WERI-Rb-1 (cell line): ENCODE results near the gene TMEM41A.
A peak's percentile ranks its signal among the peaks of the same experiment; 100 is the strongest.

ENCODE experiments used
- DNase-seq: peaks from one replicate; pipeline ENCODE4 v3.0.0-alpha.2; 2020
- H3K27ac ChIP-seq: fragments of 250-450 bp; sonication (Bioruptor Pico); 2 replicates; pipeline ENCODE4 v1.5.1; 2020; ENCODE audit warnings: mild to moderate bottlenecking, moderate library complexity
- H3K27me3 ChIP-seq: fragments of 250-450 bp; sonication (Bioruptor Pico); 2 replicates; pipeline ENCODE4 v1.5.1; 2021; ENCODE audit warnings: mild to moderate bottlenecking, low read depth, moderate library complexity; ENCODE audit not compliant: insufficient read depth, severe bottlenecking
- H3K36me3 ChIP-seq: fragments of 250-450 bp; sonication (Bioruptor Pico); 2 replicates; pipeline ENCODE4 v1.5.1; 2020; ENCODE audit warnings: mild to moderate bottlenecking, moderate library complexity
- H3K4me3 ChIP-seq: 2 replicates; pipeline ENCODE4 v1.5.1; 2011; ENCODE audit warnings: low read depth, mild to moderate bottlenecking, control low read depth, low read length
- H3K9me3 ChIP-seq: fragments of 250-450 bp; sonication (Bioruptor Pico); 2 replicates; pipeline ENCODE4 v1.5.1; 2021; ENCODE audit warnings: mild to moderate bottlenecking, moderate library complexity; ENCODE audit not compliant: severe bottlenecking
- TF ChIP-seq, protein P1 (sequence below): IDR thresholded peaks from 2 replicates; pipeline ENCODE4 v1.5.1; 2011; ENCODE audit warnings: low read depth, mild to moderate bottlenecking, control low read depth, inconsistent platforms, low read length

TMEM41A gene

DNA sequence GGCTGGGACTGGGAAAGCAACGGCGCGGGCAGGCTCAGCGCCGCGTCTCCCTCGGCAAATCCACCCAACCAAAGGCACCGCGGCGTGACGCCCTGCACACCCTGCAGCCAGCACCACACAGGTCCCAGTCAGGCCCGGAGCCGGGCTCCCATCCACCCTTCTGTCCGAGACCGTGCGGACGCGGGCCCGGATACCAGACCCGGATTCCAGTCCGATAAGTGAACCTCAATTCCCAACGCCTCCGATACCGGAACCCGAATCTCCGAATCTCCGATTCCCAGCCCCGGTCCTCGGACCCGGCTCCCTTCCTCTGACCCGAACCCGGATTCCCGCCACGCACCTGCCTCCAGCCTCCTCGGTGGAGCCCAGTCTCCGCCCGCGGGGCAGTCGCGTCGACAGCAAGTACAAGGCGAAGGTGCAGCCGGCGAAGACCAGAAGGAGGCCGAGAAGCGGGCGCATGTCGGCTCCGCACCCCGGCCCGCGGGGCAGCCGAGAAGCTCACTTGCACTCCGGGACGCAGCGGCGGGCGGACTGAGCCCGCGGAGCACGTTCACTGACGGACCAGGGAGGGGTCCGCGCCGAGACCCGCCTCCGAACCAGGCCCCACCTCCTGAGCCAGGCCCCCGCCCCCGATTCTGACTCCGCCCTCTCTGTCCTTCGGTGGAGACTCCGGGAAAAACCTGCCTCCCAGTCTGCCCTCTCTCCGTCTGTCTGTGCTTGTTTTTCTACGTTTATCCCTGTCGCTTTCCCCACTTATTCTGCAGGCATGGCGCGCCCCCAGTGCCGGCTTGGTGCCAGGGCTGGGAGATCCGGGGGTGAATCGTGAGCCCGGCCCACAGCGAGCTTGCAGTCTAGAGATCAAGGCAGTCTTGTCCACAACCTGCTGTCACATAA lies at the start of gene TMEM41A:
TSS of gene TMEM41A (minus strand) at position 533 of the 894 bp plus-strand sequence. CDS start at position 459, 74 bp downstream.
- peak; percentile 95 for DNase-seq
- Histone ChIP-seq H3K27me3 (no peaks in the 10 kb centered on the region), H3K27ac (peak within 1 kb of the TSS; percentile 80), H3K9me3 (no peaks in the 10 kb centered on the region), H3K4me3 (peak within 1 kb of the TSS; percentile 68), H3K36me3 (peaks cover 35% of the 10 kb centered on the region)
- TF ChIP-seq, protein P1, sequence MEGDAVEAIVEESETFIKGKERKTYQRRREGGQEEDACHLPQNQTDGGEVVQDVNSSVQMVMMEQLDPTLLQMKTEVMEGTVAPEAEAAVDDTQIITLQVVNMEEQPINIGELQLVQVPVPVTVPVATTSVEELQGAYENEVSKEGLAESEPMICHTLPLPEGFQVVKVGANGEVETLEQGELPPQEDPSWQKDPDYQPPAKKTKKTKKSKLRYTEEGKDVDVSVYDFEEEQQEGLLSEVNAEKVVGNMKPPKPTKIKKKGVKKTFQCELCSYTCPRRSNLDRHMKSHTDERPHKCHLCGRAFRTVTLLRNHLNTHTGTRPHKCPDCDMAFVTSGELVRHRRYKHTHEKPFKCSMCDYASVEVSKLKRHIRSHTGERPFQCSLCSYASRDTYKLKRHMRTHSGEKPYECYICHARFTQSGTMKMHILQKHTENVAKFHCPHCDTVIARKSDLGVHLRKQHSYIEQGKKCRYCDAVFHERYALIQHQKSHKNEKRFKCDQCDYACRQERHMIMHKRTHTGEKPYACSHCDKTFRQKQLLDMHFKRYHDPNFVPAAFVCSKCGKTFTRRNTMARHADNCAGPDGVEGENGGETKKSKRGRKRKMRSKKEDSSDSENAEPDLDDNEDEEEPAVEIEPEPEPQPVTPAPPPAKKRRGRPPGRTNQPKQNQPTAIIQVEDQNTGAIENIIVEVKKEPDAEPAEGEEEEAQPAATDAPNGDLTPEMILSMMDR: no peak; the same call in 1 of the 2 replicates

DNA sequence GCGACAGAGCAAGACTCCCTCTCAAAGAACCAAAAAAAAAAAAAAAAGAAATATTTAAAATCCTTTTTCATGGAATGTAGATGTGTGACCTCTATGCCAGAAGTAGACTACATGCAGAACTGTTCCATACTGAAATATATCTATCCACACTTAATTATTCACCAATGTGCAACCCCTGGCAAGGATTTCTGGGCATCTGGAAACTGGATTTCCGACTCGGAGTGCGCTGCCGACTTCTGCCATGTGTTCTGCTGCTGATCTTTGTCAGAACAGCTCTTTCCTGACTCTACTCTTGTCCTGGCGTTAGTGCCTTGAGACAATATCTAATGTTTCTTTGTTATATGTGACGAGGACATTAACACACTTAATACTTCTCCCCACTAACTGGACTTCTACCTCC lies 41.9 kb upstream of the TMEM41A start:
- Histone ChIP-seq H3K36me3 (no peaks in the 10 kb centered on the region), H3K9me3 (no peaks in the 10 kb centered on the region), H3K4me3 (no peak overlapping the region), H3K27me3 (no peaks in the 10 kb centered on the region), H3K27ac (no peak overlapping the region)
- TF ChIP-seq, protein P1: no peak
- no peak for DNase-seq

DNA sequence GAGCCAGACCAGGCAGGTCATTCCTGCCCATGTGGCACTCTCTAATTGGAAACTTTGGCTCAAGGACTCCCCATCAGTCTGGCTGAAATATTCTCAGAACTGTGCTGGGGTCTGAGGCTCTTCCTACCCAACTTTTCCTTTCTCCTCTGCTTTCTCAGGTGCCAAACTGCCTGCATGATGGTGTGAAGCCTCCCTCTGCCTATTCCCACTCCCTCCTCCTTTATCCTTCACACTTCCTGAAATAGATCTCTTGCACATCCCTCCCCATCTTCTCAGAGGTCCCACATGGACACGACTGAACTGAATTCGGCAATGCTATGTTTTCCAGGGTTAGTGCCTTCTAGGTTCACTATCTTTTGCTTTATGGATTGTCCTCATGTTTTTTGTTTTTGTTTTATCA lies 41.1 kb upstream of the TMEM41A start:
- no peaks in the 10 kb centered on the region for H3K36me3 ChIP-seq
- no peak overlapping the region for H3K27ac ChIP-seq
- TF ChIP-seq, protein P1: no peak
- H3K9me3 ChIP-seq: no peaks in the 10 kb centered on the region
- no peaks in the 10 kb centered on the region for H3K27me3 ChIP-seq
- DNase-seq: no peak
- H3K4me3 ChIP-seq: no peak overlapping the region

DNA sequence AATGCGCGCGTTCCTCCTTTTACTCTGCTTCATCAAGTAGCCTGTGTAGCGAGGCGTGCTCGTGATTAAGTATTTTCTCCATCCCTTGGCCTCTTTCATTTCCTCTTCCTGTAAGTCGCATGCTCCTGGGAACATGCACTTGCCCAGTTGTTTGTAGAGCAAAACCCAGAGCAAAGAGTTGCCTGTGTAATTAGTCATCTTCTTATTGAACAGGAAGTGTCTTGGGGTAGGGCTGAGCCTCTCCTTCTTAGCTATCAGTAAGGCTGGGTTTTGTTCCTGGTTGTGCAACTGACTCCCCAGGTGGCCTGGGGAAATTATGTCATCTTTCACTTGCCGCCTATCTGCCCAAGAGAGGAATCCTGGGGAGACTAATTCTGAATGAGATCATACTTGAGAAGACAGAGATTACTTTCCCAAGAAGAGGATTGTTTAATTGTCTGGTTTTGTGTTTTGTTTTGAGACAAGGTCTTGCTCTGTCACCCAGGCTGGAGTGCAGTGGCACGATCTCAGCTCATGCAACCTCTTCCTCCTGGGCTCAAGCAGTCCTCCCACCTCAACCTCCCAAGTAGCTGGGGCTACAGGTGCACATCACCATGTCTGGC lies 38.6 kb upstream of the TMEM41A start:
- no peak overlapping the region for H3K27ac ChIP-seq
- no peaks in the 10 kb centered on the region for H3K27me3 ChIP-seq
- no peaks in the 10 kb centered on the region for H3K9me3 ChIP-seq
- H3K36me3 ChIP-seq: no peaks in the 10 kb centered on the region
- TF ChIP-seq, protein P1: no peak
- no peak overlapping the region for H3K4me3 ChIP-seq
- no peak for DNase-seq

DNA sequence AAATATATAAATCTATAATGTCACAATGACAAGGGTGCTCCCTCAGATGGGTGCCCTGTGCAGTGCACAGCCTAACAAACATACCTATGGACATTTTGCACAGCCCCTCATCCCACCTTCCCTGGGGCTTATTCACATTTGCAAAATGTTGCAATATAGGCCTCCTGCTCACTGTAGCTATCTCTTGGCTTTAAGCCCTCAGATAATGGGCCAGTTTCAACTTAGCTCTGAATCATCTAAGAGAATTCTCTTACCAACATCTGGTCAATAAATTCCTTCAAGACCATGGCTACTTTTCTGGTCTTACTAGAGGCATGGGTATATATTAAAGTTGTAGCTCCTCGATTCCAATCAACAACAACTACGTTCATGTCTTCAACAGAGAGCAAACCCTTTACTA lies 35.7 kb upstream of the TMEM41A start:
- Histone ChIP-seq H3K27me3 (no peaks in the 10 kb centered on the region), H3K27ac (no peak overlapping the region), H3K4me3 (no peak overlapping the region), H3K9me3 (no peaks in the 10 kb centered on the region), H3K36me3 (no peaks in the 10 kb centered on the region)
- DNase-seq: no peak
- TF ChIP-seq, protein P1: no peak
